ENCODE measurements around the gene PGM5.
"Not testable (repeated sequence)": the region's sequence is repeated elsewhere in the genome, so short reads cannot be mapped to it uniquely, and the experiment has no call there.

PGM5 gene

DNA sequence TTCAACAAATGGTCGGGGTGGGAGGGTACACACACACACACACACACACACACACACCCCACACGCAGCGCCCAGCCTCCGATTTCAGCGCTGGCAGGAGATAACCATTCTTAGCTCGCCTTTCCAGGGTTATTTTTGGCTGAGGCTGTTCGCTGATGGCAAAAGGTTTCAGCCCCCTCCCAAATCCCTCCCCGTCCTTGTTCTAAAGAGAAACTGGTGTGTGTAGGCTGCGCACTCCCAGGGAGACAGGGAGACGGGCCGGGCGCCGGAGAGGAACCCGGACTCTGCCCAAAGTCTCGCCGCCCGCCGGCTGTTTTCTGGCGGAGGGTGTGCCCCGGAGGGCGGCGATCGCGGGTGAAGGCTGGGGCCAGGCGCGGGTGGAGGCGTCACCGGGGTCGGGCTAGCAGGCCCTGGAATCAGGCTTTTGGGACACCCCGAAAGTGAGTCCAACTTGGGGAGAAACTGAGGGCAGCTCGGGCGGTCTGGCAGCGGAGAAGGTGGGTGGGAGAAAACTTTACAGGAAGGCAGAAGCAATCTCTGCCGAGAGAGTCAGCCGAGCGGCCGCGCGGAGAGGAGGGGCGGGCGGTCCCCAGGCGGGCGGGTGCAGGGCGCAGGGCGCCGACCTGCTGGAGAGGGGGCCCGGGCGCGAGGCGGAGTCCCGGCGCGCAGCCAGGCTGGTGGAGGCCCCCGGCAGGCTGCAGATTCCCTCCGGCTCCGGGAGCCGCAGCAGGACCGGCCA, at the start of gene PGM5:
PGM5 (plus strand) TSS at position 232 of the 739 bp plus-strand sequence. CDS start 517 bp downstream, outside the sequence.
- not testable (repeated sequence) for DNase-seq (ENCODE audit: low read depth)

DNA sequence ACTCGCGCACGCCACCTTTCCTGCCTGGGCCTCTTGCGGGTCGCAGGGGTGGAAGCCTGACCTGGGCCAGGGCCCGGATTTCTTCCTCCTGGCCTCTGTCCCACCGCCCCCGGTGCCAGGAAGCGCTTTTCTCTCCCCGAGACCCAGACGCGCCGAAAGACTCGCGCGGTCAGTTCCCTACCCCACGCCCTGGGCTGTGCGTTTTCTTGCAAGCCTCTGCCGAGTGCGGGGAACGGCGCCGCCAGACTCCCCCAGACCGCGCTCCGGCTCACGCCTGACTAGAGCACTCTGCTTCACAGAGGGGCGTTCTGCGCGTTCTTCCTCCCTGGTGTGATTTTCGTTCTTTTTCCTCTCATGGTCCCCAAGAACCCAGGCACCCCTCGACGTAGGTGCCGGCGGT, 49.3 kb upstream of the PGM5 start:
- not testable (repeated sequence) for DNase-seq (ENCODE audit: low read depth)

DNA sequence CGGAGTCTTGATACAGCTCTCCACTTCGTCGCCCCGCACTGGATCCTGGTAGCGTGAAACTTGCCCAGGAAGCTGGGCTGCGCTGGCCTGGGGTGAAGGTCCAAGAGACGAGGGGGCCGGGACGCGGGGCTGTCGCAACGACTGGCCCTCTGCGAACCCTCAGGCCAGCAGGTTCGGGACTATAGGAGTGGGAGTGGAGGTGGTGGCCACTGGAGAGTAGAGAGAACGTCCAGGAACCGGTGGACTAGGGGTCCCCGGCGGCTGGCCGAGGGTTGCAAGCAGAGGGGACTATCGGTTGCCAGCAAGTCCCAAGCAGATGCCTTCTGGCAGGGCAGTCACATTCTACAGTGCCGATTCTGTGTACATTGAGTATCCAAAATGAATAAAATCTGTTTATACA, 48.8 kb upstream of the PGM5 start:
- DNase-seq (ENCODE audit: low read depth): not testable (repeated sequence)

DNA sequence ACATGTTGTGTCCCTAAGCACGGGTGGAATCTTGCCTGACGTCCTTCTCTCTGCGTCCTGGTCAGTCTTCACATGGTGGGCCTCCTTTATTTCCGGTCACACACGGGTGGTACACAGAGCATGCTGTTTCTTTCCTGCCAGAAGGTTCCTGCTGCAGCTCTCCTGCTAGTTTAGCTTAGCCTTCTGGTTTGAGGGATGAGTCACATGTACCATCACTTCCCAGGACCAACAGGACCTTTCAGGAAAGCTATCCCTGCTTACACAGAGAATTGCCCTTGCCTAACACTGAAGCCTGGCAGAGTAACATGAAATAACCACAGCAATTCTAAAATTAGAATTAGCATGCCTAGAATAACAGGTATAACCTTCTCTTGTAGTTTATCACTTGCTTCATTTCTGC, 45.2 kb upstream of the PGM5 start:
- not testable (repeated sequence) for DNase-seq (ENCODE audit: low read depth)

DNA sequence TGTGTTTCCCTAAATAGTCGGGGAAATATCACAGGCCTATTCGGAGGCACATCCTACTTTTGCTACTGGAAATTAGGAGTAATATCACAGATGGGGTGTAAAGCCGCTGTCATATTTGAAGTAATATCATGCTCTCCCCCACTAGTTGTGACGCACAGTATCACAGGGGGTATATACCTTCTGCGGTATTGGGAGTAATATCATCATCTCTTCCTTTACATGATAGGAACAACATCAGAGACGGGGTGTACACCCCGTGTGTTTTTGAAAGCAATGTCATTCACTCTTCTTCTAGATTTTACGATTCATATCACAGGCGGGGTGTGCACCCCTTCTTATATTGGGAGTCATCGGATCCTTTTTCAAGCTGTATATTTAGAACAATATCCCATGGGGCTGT, 38.2 kb upstream of the PGM5 start:
- not testable (repeated sequence) for DNase-seq (ENCODE audit: low read depth)

DNA sequence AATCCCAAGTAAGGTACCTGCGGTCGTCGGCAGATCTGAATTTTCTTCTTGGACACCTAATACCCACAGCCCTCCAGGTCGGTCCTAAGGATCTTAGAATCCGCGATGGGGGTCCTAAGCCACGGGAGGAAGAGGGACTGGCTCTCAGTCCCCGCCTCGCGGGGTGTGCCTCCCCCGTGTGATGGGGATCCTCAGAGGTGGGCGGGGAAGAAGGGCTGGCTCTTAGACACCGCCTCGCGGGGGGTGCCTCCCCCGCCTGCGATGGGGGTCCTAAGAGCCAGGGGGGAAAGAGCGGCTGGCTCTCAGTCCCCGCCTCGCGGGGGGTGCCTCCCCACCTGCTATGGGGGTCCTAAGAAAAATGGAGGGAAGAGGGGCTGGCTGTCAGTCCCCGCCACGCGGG, 32.7 kb upstream of the PGM5 start:
- DNase-seq (ENCODE audit: low read depth): not testable (repeated sequence)

DNA sequence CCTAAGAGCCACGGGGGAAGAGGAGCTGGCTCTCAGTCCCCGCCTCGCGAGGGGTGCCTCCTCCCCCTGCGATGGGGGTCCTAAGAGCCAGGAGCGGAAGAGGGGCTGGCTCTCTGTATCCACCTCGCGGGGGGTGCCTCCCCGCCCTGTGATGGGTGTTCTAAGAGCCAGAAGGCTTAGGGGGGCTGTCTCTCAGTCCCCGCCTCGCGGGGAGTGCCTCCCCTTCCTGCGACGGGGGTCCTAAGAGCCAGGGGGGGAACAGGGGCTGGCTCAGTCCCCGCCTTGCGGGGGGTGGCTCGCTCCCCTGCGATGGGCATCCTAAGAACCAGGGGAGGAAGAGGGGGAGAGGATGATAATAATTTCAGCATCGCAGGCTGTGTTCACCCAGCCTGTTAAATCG, 31.9 kb upstream of the PGM5 start:
- DNase-seq (ENCODE audit: low read depth): not testable (repeated sequence)

DNA sequence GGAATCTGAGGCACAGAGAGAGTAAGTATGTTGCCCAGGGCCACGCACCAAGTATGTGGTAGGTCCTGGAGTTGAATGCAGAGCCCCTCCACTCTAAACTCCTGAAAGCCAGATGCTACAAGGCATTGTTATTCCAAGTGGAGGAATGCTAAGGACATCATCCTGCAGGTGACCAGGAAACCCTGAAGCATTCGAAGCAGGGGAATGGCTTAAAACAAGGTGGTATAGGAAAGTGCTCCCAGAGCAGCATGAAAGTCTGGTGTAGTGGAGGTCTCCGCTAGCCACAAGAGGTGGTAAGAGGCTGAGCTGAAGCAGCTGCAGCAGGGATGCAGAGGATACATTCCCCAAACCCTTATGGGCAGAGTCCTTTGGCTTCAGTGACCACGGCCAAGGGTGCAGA, 27.3 kb upstream of the PGM5 start:
- not testable (repeated sequence) for DNase-seq (ENCODE audit: low read depth)

DNA sequence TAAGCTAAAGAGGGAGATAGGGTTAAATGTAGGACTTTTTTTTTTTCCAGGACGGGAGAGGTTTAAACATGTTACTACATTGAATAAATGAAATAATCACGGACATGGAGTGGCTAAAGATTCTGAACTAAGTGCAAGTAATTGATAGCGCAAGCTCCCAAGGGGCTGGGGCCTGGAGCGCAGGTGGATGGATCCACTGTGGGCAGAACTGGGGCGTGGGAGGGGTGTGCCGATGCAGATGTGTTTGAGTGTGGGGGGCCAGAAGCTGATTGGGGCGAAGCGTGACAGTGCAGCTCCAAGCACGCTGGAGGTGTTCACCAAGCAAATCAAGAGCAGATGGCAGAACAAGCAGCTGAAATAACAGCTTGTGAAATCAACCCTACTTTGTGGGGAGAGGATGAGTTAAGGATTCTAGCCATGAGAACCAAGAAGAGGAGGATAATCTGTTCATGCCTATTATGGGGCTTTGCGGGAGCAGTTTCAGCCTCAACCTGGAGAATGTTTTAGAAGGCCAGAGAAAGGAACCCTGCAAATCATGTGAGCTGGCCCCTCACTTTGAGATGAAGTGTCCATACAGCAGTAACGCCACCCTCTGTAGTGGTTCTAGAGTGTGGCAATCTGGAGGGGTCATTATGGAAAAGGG, 25.8 kb upstream of the PGM5 start:
- DNase-seq (ENCODE audit: low read depth): not testable (repeated sequence)

DNA sequence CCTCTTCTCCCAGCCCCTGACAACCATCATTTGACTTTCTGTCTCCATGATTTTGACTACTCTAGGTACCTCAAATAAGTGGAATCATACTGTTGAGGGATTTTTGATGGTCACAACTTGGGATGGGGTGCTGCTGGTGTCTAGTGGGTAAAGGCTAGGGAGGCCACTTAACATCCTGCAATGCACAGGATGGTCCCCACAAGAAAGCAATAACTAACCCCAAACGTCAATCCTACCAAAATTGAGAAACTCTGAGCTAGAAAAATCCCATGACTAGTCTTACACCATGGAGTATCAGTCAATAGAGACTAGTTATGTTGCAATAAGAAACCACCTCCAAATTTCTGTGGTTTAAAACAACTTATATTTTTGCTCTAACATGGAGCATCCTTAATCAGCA, 24.3 kb upstream of the PGM5 start:
- DNase-seq (ENCODE audit: low read depth): not testable (repeated sequence)

DNA sequence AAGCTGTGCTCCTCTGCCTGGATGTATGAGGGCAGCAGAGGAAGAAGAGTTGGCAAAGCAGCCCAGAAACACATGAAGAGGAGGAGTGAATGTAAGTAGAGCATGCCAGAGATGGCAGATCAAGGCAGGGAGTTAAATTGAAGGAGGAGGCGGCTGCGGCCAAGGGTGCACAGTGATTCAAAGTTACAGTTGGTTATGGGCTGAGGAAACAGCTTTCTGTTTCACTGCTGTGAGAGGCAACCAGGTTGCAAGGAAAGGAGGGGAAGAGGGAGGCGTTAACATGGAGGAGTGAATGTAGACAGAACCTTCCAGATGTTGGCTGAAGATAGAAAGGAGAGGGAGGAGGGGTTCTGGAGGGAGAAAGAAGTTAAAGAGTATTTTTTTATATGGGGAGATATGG, 20.5 kb upstream of the PGM5 start:
- not testable (repeated sequence) for DNase-seq (ENCODE audit: low read depth)

DNA sequence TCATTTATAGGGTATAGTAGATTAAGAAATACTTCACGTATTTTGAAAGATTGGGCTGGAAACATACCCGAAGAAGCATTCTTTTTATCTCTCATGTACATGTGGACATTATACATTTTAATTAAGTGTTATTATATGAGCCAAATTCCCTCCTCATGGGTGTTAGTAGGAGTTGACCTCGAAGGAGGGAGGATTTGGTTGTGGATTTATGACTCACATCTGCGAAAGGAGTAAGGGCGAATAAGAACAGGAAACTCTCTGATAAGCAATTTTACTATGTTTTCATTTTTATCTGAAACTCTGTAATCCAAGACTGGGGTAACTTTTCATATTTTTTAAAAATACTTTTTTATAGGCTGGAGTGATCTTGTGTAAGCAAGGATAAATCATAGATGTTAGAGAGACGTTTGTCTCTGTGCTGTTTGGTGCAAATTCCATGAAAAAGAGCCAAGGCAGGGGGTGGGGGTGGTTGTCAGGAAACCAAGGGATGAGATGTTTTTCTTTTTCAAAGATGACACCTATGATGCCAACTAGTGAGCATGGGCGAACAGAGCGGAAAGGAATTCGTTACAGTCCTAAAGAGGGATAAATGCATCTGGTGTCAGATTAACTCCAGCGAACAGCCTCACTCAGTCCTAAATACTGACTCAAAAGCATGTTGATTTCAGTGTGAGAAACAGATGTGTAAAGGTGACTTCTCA, 19.6 kb upstream of the PGM5 start:
- DNase-seq (ENCODE audit: low read depth): not testable (repeated sequence)

DNA sequence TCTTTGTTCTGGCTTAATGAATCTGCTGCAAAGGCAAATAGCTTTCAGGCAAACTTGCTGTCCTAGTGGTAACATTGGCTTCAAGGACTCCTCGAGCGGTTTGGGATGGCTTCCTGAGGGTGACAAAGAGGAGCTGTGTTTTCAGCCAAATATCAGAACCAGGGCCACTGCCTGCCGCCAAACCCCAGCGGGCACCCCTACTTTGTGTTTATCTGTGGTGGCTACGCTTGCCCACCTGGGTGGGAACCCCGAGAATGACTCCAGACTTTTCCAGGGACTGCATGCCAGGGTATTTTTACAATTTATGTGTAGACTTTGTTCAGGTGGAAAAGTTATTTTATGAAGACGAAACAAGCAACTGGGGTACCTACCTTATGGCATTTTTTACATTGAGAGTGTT, 18.4 kb upstream of the PGM5 start:
- DNase-seq (ENCODE audit: low read depth): not testable (repeated sequence)

DNA sequence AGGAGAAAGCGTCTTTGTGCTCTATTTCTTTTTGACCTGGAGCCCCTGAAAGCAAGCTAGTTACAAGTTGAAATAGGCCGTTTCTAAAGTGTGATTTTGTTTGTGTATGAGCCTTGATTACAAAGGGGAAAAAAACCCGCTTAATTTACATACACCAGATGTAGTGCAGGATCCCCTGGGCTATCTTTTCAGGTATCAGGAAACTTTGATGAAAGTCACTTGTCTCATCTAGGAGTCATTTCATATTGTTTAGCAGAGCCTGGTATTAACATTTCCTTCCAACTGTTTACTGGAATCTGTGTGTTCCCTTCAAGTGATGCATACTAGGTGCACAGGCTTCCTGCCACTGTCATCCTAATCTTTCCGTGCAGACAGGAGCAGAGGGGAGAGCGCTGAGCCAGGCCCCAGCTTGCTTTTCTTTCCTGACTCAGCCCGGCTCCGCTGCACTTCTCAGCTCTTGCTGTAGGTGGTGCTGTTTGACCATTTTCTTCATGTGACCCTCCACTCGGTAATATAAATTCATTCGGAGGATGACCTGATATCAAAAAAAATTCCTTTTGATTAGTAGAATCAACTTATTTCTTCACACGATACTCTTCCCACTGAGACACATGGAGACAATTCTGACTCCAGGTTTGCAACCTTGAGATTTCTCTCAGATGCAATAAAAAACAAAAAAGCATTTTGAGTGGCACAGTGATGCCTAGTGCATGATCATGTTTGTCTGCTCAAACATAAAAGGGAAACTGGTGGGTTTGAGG, 14.0 kb upstream of the PGM5 start:
- DNase-seq (ENCODE audit: low read depth): not testable (repeated sequence)

DNA sequence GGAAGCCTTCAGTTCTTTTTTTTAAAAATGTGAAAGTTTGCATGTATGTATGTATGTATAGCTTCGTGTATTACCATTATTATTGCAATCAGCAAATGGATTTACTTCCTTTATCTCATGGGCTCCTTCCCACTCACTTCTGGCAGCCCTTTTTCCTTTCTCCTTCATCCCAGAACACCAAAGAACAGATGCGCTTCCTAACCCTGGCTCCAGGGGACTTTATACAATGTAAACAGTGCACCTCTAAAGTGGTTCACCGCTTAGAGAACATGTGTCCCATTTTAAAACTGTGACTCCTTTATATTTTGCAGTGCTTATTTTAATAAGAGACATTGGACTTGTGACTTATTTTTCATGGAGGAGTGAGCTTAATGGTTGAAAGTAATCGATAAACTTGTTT, 13.2 kb upstream of the PGM5 start:
- DNase-seq (ENCODE audit: low read depth): not testable (repeated sequence)

DNA sequence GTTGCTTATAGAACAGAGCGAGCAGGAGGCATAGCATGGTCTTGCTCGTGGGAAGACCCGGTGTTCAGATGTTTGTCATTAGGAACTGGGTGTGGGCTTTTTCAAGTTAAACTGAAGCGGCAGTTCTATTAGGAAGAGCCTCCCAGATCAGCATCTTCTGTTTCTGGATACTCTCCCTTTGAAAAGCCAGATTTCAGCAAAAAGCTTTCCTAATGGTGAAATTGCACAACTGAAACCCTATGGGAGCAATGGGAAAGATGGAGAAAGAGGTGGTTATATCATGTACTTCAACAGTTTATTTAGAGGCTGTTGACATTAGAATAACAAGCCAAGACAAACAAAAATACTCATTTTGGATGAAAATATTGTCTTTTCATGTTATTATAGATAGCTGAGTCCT, 12.4 kb upstream of the PGM5 start:
- not testable (repeated sequence) for DNase-seq (ENCODE audit: low read depth)

DNA sequence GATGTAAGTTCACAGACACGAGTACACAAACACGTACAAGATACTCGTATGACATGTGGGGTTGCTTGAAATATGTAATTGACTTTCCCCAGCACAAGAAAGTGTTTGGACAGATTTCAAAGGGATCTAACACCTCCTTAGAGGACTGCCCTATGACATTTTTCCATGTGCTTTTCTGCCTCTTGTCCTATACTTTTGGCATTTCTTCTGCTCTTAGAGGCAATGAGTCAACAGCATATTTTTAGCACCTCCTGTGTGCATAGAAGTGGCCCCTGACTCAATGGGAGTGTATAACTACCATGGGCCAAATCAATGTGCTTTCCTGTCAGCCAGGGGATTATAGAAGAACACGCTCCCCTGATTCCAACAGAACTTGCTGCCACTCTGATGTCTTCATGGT, 4.7 kb upstream of the PGM5 start:
- DNase-seq (ENCODE audit: low read depth): not testable (repeated sequence)

DNA sequence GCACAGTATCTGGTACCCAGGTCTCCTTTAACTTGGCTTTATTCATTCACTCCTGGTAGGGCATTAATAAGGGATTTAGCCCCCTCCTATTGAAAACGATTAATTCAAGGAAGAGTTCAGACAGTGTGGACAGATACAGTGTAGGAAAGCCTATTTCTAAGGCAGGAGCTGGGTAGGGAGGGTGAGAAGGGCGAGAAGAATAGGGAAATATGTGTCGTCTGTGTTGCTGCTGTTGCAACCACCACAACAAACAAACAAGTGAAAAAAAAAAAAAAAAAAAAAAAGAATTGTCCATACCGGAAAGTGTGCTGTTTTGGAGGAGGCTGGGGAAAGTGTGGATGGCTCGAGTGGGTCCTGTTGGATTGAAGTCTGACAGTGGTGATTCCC, 425 bp upstream of the PGM5 start:
- DNase-seq (ENCODE audit: low read depth): not testable (repeated sequence)

DNA sequence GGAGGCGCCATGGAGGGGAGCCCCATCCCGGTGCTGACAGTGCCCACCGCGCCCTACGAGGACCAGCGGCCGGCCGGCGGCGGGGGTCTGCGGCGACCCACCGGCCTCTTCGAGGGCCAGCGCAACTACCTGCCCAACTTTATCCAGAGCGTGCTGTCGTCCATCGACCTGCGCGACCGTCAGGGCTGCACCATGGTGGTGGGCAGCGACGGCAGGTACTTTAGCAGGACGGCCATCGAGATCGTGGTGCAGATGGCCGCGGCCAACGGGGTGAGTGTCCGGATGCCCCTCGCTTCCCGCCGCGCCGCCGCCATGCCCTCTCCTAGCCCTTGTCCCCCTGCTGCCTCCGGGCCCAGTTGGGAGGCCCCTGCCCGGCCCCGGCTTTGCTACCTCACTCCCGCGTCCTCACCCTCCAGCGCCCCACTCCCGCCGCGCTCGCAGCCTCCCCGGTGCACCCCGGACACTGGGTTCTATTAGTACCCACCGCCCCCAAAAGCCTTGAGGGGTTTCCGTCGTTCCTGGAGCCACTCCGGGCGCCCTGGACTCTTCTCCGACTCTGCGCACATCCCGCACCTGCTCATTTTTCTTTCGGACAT, 806 bp downstream of the PGM5 start:
- not testable (repeated sequence) for DNase-seq (ENCODE audit: low read depth)

DNA sequence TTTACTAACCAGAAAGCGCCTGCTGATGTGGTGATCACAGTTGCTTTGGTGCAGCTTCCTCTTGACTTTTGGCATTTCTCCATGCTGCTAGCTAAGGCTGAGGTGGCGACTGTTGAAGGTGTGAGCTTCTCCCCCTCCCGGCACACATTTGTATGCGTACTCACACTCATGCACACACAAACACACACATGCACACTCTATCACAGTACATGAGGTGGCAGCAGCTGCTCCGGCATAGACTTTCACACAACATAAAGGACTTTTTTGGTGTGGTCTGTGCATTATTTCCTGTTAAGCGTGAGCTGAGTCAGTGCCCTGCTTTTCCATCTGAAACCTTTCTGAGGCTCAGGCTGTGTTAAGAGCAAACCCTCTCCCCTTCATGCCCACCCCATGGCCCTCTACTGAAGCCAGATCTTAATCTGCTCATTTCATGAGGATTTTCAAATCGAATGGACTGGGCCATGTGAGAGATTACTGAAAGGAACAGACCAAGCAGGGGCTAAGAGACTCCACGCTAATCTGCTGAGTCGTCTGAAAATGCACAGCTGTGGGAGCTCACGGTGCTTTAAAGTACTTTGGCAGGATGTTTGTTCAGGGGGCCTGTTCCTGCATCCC, 10.6 kb downstream of the PGM5 start:
- not testable (repeated sequence) for DNase-seq (ENCODE audit: low read depth)

DNA sequence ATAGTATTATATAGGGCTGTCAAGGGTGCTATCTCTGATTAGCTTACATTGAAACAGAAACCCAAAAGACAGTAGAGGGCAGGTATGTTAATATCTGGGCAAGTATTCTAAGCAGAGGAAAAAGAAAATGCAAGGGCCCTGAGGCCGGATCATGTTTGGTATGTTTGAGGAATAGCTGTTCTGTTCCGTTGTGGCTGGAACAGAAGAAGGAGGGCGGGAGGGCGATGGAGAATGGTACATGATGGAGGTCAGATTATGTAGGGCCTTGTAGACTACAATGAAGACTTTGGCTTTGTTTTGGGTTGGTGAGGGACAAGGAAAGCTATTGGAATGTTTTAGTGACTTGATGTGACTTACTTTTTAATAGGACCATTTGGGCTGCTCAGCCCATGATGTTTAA, 19.4 kb downstream of the PGM5 start:
- not testable (repeated sequence) for DNase-seq (ENCODE audit: low read depth)

Data from GM04504 (cell line).